DND-41 (cell line): ENCODE measurements around the gene TFDP2.

Experiments used
- ATAC-seq: fragments of 200-7000 bp; cut with Tn5 transposase; 3 replicates; pipeline ENCODE4 v1.9.1; 2021; ENCODE audit warnings: low read depth; ENCODE audit not compliant: insufficient read depth
- DNase-seq: peaks from one replicate; pipeline ENCODE4 v3.0.0-alpha.2; 2020
- H2AFZ ChIP-seq: 2 replicates; pipeline ENCODE4 v1.6.0; 2012; ENCODE audit warnings: low read depth, low read length
- H3K27ac ChIP-seq: 2 replicates; pipeline ENCODE4 v1.5.1; 2012; ENCODE audit warnings: low read length, inconsistent platforms
- H3K27me3 ChIP-seq: fragments of 200-600 bp; sonication (generic); 2 replicates; pipeline ENCODE4 v1.6.0; 2012; ENCODE audit warnings: low read length, mild to moderate bottlenecking, inconsistent platforms; ENCODE audit not compliant: insufficient read depth, poor library complexity
- H3K36me3 ChIP-seq: 2 replicates; pipeline ENCODE4 v1.5.1; 2012; ENCODE audit warnings: low read length, inconsistent platforms; ENCODE audit not compliant: insufficient read depth
- H3K4me1 ChIP-seq: 2 replicates; pipeline ENCODE4 v1.5.1; 2012; ENCODE audit warnings: mild to moderate bottlenecking, low read length; ENCODE audit not compliant: insufficient read depth
- H3K4me2 ChIP-seq: 2 replicates; pipeline ENCODE4 v1.6.0; 2012; ENCODE audit warnings: mild to moderate bottlenecking, moderate library complexity, low read length, inconsistent platforms; ENCODE audit not compliant: insufficient read depth
- H3K4me3 ChIP-seq, 2 experiments: fragments of 200-600 bp in 1 of 2; shearing (Covaris generic) in 1 of 2; 2 replicates each; pipeline ENCODE4 v1.5.1; 2012 to 2016; ENCODE audit warnings: inconsistent platforms in 2 of 2, low read length in 2 of 2, mild to moderate bottlenecking in 2 of 2, low read depth in 1 of 2, moderate library complexity in 1 of 2
- H3K79me2 ChIP-seq: 2 replicates; pipeline ENCODE4 v1.6.0; 2012; ENCODE audit warnings: low read length, inconsistent platforms; ENCODE audit not compliant: insufficient read depth
- H3K9ac ChIP-seq: 2 replicates; pipeline ENCODE4 v1.6.0; 2012; ENCODE audit warnings: low read depth, mild to moderate bottlenecking, inconsistent platforms, low read length, moderate library complexity
- H3K9me3 ChIP-seq: 2 replicates; pipeline ENCODE4 v1.5.1; 2012; ENCODE audit warnings: low read length, moderate library complexity, mild to moderate bottlenecking, inconsistent platforms; ENCODE audit not compliant: insufficient read depth, severe bottlenecking
- H4K20me1 ChIP-seq: 2 replicates; pipeline ENCODE4 v1.6.0; 2012; ENCODE audit warnings: low read length; ENCODE audit not compliant: insufficient read depth
- CTCF ChIP-seq: IDR thresholded peaks from 2 replicates; pipeline ENCODE4 v1.5.1; 2012; ENCODE audit warnings: borderline replicate concordance, low read length, moderate library complexity, mild to moderate bottlenecking; ENCODE audit not compliant: poor library complexity, severe bottlenecking; ENCODE audit errors: extremely low read depth
- EZH2 ChIP-seq: IDR thresholded peaks from 3 replicates; pipeline ENCODE4 v1.6.1; 2012; ENCODE audit warnings: borderline replicate concordance, low read depth, mild to moderate bottlenecking, moderate library complexity, low read length, inconsistent platforms; ENCODE audit not compliant: severe bottlenecking

The TFDP2 gene

GRCh38 chr3:142065932-142066331 is 83.4 kb downstream of the TFDP2 start:
- H3K9me3 ChIP-seq, result no peaks in the 10 kb centered on the region
- H3K36me3 ChIP-seq, result peaks cover 8% of the 10 kb centered on the region; the same call in 1 of the 2 replicates
- H3K9ac ChIP-seq, result no peak overlapping the region
- H3K4me1 ChIP-seq, result no peaks in the 10 kb centered on the region
- no peak overlapping the region for H3K27ac ChIP-seq
- H4K20me1 ChIP-seq, result no peaks in the 10 kb centered on the region
- DNase-seq (no peak), ATAC-seq (no peak)
- no peak overlapping the region for H3K4me3 ChIP-seq
- H2AFZ ChIP-seq, result no peak overlapping the region
- H3K4me2 ChIP-seq, result no peak overlapping the region
- H3K27me3 ChIP-seq, result no peaks in the 10 kb centered on the region
- peaks cover 4% of the 10 kb centered on the region; the same call in 1 of the 2 replicates for H3K79me2 ChIP-seq
- TF ChIP-seq EZH2, result no peak
- no peak for TF ChIP-seq CTCF

- ATAC-seq, result no peak
- Histone ChIP-seq H3K27ac (no peak overlapping the region), H2AFZ (no peak overlapping the region), H3K4me1 (no peaks in the 10 kb centered on the region), H3K9ac (no peak overlapping the region), H4K20me1 (no peaks in the 10 kb centered on the region), H3K27me3 (no peaks in the 10 kb centered on the region), H3K9me3 (no peaks in the 10 kb centered on the region), H3K36me3 (peaks cover 12% of the 10 kb centered on the region; the same call in 1 of the 2 replicates), H3K4me3 (no peak overlapping the region), H3K79me2 (peaks cover 4% of the 10 kb centered on the region; the same call in 1 of the 2 replicates), H3K4me2 (no peak overlapping the region)
- DNase-seq, result no peak
- TF ChIP-seq EZH2 (no peak), CTCF (no peak)
These were observed 84.0 kb downstream of the TFDP2 start for GRCh38 chr3:142065344-142065743.

GRCh38 chr3:142064454-142064853 is 84.9 kb downstream of the TFDP2 start:
- H3K9me3 ChIP-seq, result no peaks in the 10 kb centered on the region
- no peak overlapping the region for H3K27ac ChIP-seq
- no peaks in the 10 kb centered on the region for H4K20me1 ChIP-seq
- peaks cover 4% of the 10 kb centered on the region; the same call in 1 of the 2 replicates for H3K79me2 ChIP-seq
- TF ChIP-seq CTCF (no peak), EZH2 (no peak)
- no peak for DNase-seq
- ATAC-seq, result no peak
- no peaks in the 10 kb centered on the region for H3K27me3 ChIP-seq
- H3K9ac ChIP-seq, result no peak overlapping the region
- H3K4me1 ChIP-seq, result no peaks in the 10 kb centered on the region
- no peak overlapping the region for H2AFZ ChIP-seq
- H3K4me3 ChIP-seq, result no peak overlapping the region
- H3K4me2 ChIP-seq, result no peak overlapping the region
- H3K36me3 ChIP-seq, result peaks cover 12% of the 10 kb centered on the region; the same call in 1 of the 2 replicates

DNA sequence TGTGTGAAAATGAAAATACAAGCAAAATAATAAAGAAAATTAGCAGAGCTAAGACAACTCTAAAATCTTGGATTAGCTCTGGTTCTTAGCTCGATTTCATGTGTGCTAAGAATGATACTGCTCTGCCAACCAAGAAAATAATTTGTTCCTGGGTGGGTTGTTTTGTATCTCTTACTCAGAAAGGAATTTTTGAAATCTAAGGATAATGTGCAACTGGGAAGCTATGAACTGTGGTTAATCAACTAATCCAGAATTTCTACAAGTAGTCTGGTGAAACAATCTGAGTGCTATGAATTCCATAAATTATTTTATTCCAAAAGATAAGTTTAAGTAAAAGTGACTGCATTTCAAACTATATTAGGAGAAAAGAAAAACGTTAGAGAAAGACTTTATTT is 92.0 kb downstream of the TFDP2 start:
- TF ChIP-seq CTCF (no peak), EZH2 (no peak)
- H4K20me1 ChIP-seq, result no peaks in the 10 kb centered on the region
- H3K27me3 ChIP-seq, result no peaks in the 10 kb centered on the region
- H2AFZ ChIP-seq, result no peak overlapping the region
- H3K36me3 ChIP-seq, result peaks cover 14% of the 10 kb centered on the region; the same call in 1 of the 2 replicates
- no peak overlapping the region for H3K4me3 ChIP-seq
- no peaks in the 10 kb centered on the region for H3K9me3 ChIP-seq
- H3K27ac ChIP-seq, result no peak overlapping the region
- no peaks in the 10 kb centered on the region for H3K4me1 ChIP-seq
- H3K79me2 ChIP-seq, result peaks cover 5% of the 10 kb centered on the region; the same call in 1 of the 2 replicates
- DNase-seq (no peak), ATAC-seq (no peak)
- H3K4me2 ChIP-seq, result no peak overlapping the region
- H3K9ac ChIP-seq, result no peak overlapping the region
